CD4-positive, alpha-beta T cell treated with Interleukin-1 beta for 1 hour (primary cell): ENCODE measurements around the gene ANO2.
"Not testable (repeated sequence)": the region's sequence is repeated elsewhere in the genome, so short reads cannot be mapped to it uniquely, and the experiment has no call there.

Experiments
- DNase-seq, 2 donors: peaks; one replicate each; pipeline ENCODE4 v3.0.0-alpha.2; 2020 to 2022

ANO2 gene

DNA sequence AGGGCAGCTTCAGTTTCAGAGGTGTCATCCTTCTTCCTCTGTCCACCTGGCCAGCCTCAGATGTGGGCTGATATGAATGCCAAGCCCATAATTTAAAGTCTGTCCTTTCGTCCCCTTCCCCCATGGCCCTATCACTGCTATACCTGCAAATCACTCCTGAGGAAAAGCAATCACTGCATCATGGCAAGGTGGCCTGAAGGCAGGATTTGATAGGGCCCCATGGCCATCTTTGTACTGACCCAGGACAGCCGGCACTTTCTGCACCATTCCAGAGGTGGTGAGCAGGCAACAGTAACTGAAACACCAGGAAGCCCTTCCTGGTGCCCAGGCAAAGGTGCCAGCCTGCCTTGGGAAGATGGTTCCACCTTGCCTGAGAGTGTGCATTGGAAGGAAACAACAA lies 60.8 kb downstream of the ANO2 start:
- no peak for DNase-seq

DNA sequence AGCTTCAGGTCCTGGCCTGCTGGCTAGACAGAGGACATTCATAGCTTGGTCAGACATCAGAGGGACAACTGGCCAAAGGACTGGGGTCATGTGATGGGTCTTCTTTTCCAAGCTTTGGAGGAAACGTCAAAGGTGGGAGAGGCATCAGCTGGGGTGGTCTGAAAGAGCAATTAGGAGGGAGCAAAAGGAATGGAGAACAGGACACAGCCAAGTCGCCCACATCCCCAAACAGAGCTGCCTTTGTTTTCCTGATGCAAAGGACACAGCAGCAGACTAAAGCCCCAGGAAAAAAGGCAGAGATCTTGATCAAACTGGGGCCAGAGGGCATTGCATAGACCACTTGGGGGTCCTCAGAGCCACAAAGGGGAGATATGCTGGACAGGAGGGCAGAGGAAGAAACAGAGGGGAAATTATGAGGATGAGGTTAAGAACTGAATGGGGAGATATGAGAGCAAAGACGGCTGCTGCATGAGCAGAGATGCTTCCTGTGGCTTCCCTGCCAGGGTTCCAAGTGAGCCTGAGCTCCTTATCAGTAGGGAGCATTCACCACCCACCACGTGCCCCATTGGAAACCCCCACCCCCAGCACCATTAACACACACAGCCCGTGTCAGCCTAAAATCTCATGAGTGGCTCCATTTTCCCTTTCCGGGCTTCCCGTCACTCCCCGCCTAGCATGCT lies 62.4 kb downstream of the ANO2 start:
- DNase-seq, result no peak

- no peak for DNase-seq
Measured at GRCh38 chr12:5881666-5882065, 63.4 kb downstream of the ANO2 start.

DNA sequence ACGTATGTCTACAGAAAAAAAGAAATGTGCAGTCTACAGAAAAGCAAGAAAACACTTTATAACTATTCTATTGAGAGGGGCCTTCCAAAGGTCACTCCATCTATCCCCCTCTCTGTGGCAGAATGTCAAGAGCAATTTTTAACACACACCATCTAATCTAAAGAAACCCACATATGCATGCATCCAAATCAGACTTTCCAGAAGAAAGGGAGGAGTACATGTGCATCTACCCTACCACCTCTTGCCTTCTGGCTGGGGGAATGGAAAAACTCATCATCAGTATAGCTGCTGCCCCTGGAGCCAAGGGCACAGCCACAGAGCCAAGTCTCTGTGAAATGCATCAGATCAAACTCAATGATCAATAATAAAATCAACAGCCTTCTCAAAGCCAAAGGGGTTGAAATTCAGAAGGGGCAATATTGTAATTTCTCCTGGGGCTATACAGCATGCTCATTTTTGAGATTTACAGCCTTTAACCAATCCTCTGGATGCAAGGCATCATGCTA lies 63.9 kb downstream of the ANO2 start:
- DNase-seq, result no peak

DNA sequence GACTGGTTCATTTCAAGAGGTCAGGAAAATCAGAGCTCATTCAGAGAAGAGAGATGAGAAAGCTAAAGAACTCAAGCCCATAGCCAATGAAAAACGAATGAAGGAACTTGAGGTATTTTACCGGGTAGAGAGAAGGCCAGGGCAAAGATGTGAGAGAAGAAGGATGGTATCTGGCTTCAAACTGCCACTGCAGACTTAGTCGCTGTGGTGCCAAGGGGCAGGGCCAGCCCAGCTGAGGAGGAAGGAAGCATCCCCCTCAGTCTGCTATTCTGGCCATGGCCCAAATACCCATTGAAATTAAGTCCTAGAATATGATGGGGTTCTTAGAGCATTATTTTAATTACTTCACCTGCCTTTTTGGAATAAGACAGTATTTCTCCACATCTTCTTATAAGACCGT lies 69.2 kb downstream of the ANO2 start:
- DNase-seq, result no peak

- no peak for DNase-seq
Measured at GRCh38 chr12:5874514-5874913, 70.5 kb downstream of the ANO2 start.

- no peak for DNase-seq
Measured at GRCh38 chr12:5873281-5873919, 71.7 kb downstream of the ANO2 start.

- DNase-seq, result no peak
Measured at GRCh38 chr12:5872745-5873144, 72.3 kb downstream of the ANO2 start.

DNA sequence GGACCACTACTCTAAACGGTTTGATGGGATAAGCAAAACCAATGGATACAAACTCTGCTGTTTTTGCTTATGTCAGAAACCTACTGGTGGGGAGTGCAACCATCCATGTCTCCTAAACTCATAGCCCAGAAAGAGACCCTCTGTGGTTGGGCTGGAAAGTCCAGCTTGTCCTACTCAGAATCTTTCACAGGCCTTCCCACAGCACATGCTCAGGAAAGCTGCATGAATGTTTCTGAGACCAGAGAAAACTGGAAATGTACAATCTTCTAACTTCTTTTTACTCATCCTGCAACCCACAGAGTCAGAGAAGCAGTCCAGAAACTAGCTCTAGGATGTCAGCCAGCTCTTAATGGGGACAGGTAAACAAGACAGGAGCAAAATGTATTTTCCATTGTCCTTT lies 73.3 kb downstream of the ANO2 start:
- no peak for DNase-seq

DNA sequence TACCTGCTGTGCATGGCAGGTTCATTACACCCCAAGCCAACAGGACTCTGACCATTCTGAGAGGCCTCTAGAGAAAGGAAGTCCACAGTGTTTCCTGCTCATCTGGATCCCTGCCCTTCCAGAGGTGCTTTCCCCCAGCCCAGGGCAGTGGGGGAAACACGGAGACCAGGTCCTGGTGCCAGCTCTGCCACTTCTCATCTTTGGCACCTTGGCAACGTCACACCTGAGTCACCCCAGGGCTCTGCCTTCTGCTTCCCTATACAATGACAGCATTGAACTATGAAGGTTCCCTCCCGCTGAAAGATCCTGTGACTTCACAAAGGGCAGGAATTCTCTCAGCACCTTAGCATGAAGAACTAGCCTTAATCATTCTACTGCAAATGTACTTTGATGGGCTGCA lies 74.9 kb downstream of the ANO2 start:
- DNase-seq, result no peak

- no peak for DNase-seq
Measured at GRCh38 chr12:5868625-5869295, 76.3 kb downstream of the ANO2 start.

DNA sequence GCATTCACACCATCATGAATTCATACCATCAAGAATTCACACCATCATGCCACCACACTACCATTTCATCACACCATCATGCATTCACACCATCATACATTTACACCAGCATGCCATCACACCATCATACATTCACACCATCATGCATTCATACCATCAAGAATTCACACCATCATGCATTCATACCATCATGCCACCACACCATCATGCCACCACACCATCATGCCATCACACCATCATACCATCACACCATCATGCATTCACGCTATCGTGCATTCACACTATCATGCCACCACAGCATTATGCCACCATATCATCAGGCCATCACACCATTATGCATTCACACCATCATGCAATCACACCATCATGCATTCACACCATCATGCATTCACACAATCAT lies 79.7 kb downstream of the ANO2 start:
- no peak for DNase-seq

DNA sequence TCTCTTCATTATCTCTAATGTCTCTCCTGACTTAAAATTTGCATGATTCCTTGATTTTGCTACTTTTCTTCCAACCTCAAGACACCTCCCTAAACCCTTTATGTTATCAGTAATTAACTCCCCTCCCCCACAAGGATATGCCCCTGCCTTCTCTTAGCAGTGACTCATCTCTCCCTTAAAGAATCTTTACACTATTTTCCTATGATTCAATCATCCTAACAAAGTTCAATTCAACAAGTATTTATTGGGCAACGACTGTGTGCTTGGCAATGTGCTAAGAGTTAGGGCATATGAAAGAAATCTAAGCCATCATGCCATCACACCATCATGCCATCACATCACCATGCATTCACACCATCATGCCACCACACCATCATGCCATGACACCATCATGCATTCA lies 80.1 kb downstream of the ANO2 start:
- no peak for DNase-seq

DNA sequence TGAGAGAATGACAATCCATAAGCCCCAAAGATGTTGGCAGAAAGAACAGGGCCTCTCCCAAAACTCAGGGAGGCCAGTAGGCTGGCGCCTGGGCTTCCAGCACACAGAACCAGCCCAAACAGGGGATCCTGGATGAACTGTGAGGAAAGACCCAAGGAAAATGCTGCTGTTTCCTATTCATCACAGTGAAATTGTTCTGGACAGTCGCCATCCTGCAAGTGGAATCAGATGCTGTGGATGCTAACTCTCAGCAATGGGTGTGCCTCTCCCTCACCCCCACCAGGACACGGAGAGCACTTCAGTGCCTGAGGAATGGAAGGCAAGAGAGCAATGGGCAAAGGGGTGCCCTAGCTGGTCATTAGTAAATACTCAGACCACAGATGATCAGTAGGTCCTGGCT lies 80.8 kb downstream of the ANO2 start:
- DNase-seq, result no peak

DNA sequence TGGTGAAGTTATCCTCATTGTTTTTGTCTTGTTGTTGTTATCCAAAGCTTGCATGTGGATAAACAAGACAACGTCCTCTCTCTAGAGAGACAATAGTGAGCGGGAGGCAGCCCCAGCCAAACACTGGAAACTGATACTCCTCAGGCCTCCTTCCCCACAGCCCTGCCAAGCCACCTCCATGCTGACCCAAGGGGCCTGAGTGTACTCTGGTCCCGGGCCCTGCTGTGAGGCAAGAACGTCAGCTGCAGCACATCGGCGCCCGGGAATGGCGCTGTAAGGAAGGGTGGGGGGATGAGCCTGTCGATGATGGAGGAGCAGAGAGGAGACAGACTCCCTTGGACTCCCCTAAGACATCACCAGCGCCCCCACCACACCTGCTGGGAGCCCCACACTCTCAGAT lies 83.6 kb downstream of the ANO2 start:
- no peak for DNase-seq

DNA sequence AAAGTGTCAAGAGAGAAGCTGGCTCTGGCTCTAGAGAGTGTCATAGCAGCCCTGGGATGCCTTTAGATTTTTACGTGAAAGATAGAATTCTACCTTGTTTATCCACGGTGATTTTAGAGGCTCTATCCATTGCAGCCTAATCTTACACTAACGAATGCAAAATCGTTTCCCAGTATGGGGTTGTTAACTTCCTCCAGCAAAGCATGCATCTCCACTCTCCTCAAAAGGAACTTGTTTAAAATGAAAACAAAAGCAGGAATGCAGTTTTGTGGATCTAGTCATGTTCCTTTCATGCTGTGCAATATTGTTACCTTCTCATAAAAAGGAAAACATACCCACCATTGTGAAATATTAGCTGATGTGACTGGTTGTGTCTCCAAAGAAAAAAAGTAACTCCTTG lies 88.4 kb downstream of the ANO2 start:
- no peak for DNase-seq

DNA sequence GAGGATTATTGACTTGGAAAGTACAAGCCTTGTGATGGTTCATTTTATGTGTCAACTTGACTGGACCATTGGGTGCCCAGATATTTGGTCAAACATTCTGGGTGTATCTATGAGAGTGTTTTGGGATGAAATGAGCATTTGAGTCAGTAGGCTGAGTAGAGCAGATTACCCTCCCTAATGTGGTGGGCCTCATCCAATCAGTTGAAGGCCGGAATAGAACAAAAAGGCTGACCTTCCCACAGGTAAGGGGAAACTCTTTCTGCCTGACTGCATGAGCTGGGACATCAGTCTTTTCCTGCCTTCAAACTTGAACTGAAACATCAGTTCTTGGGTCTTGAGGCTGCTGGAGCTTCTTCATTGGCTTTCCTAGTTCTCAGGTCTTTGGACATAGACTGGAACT lies 98.1 kb downstream of the ANO2 start:
- DNase-seq, result no peak

DNA sequence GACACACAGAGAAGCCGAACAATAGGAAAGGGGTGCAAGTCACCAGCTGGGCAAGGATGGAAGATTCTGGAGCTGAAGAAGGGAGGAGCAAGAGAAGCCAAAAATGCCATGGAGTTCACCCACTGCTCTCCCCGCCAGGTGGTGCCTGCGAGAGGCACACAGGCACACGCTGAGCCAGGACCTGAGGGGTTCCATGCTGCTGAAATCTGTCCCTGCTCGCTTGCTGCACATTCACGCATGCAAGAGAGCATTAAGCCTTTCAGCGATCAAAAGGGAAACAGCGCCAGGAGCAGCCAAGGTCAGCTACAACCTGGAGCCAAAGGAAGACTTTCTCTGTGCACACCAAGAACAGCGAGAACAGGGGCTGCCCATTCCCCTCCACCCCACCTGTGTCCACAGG lies 104.1 kb downstream of the ANO2 start:
- no peak for DNase-seq

- no peak for DNase-seq
Measured at GRCh38 chr12:5830111-5830510, 114.9 kb downstream of the ANO2 start.

DNA sequence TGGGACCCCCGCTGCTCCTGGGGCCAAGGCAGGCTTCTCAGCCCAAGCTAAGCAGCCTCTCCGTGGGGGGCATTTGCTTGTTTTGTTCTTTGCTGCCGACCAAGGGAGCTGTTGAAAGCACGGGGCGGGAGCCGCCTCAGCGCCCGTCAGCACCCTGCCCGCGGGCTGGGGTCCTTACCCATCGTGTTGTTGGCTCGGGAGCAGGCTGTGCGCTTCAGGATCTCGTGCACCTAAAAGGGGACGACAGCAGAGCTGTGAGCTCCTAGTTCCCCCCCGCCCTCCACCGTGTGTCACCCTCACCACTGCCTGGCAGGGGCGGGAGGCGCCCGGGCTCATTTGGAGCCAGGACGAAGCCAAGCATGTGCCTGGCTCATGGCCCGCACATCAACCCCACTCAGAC lies 117.5 kb downstream of the ANO2 start:
- DNase-seq, result no peak

DNA sequence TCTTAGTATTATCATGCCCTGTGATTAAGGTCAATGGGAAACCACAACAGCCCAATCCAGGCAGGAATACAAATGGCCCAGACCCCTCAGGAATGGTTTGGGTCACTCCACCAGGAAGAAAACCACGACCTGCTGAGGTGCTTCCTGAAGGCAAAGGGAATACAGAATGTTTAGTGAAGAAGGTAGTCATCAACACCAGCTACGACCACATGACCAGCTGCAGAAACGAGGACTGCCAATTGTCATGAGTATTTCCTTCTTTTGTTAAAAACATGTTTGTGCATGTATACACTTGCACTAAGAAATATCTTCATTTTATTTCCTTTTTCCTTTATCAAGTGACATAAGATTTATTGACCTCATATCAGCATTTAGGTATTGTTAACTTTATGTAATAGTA lies 119.3 kb downstream of the ANO2 start:
- not testable (repeated sequence) for DNase-seq

GRCh38 chr12:5818877-5819276 lies 126.2 kb downstream of the ANO2 start:
- DNase-seq, result not testable (repeated sequence)

DNA sequence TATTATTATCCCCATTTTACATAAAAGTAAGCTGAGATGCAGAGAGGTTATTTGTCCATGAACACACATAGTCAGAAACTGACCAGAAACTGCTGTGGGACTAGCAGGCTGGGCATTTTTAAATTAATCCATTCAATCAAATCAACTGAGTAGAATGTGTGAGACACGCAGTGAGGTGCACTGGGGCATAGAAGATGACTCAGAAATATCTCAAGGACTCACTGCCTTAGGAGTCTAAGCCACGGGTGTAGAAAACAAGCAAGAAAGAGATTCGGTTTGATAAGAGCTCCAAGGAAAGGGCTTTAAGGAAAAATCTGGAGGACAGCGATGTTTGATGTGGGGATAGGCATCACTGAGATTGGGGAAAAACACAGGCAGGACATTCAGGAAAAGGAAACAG lies 127.8 kb downstream of the ANO2 start:
- no peak for DNase-seq

- no peak for DNase-seq
Measured at GRCh38 chr12:5809586-5809985, 135.5 kb downstream of the ANO2 start.
